Gastrocnemius medialis (tissue), 4 donors: ENCODE results near the gene CYS1. TPM values are rescaled to one million over a fixed set of nuclear protein-coding genes. Genes with fewer than 3 reads are reported as not detected.

Experiments used
- ATAC-seq, 2 donors: fragments of 150-250 bp; one replicate each; pipeline ENCODE4 v1.9.1; 2016
- DNase-seq, 2 donors: peaks; one replicate each; pipeline ENCODE4 v3.0.0-alpha.2; 2019
- H3K27ac ChIP-seq, 4 donors: fragments of 200-600 bp; sonication (generic); 1 replicate in 1 of 4; 2 replicates in 3 of 4; pipeline ENCODE4 v1.5.1; 2016 to 2018; ENCODE audit warnings: mild to moderate bottlenecking in 2 of 4, moderate library complexity in 1 of 4
- H3K27me3 ChIP-seq, 3 donors: fragments of 200-600 bp; sonication (generic) in 2 of 3; 1 replicate in 1 of 3; 2 replicates in 2 of 3; pipeline versions ENCODE4 v1.5.1 to v1.6.0; 2016 to 2019; ENCODE audit warnings: mild to moderate bottlenecking in 1 of 3, moderate library complexity in 1 of 3
- H3K36me3 ChIP-seq, 2 donors: fragments of 200-600 bp; sonication (generic) in 1 of 2; one replicate each; pipeline ENCODE4 v1.5.1; 2017 to 2018
- H3K4me1 ChIP-seq, 2 donors: fragments of 200-600 bp; sonication (generic) in 1 of 2; one replicate each; pipeline ENCODE4 v1.5.1; 2016 to 2017; ENCODE audit warnings: mild to moderate bottlenecking in 2 of 2
- H3K4me3 ChIP-seq, 4 donors: fragments of 200-600 bp; sonication (generic) in 3 of 4; 1 replicate in 1 of 4; 2 replicates in 3 of 4; pipeline ENCODE4 v1.5.1; 2016 to 2019; ENCODE audit warnings: mild to moderate bottlenecking in 2 of 4
- H3K9me3 ChIP-seq, 3 donors: fragments of 200-600 bp; sonication (generic) in 2 of 3; 1 replicate in 1 of 3; 2 replicates in 2 of 3; pipeline ENCODE4 v1.5.1; 2016 to 2019
- CTCF ChIP-seq, 5 experiments: fragments of 450-650 bp in 3 of 5; fragments of 200-600 bp in 2 of 5; sonication (generic) in 2 of 5; IDR thresholded peaks in 4 of 5; conservative IDR thresholded peaks in 1 of 5; 1 replicate in 4 of 5; 2 replicates in 1 of 5; pipeline ENCODE4 v1.5.1; 2016 to 2019; ENCODE audit warnings: antibody characterized with exemption in 5 of 5, mild to moderate bottlenecking in 3 of 5, moderate library complexity in 3 of 5
- POLR2A ChIP-seq, 2 donors: fragments of 450-650 bp; IDR thresholded peaks; one replicate each; pipeline ENCODE4 v1.6.1; 2017; ENCODE audit warnings: antibody characterized with exemption in 2 of 2, mild to moderate bottlenecking in 2 of 2, moderate library complexity in 2 of 2
- in situ Hi-C, 4 donors: fragments of 200-750 bp; cut with MboI; loops; one replicate each; pipeline versions ENCODE4 v1.15.0 to v1.8.0; 2017; ENCODE audit warnings: low sequenced_read_pairs in 4 of 4
- intact Hi-C: fragments of 100-400 bp; cut with DNase I; formaldehyde crosslinking; loops from one replicate; pipeline ENCODE4 v1.15.1; 2023; ENCODE audit warnings: low total_unique reads
- total RNA-seq, 4 donors: library from RNA; depleted of rRNA; stranded (reverse); fragments of >200 nt; gene quantifications; one replicate each; pipeline versions ENCODE4 v1.1.0 to v1.2.3, GENCODE V29; 2016

Gene CYS1
- total RNA-seq, 4 donors from 2014 or later, result 0.10 to 0.42 (median 0.18) TPM; not detected in 1

GRCh38 chr2:10067881-10068280 lies 12.3 kb downstream of the CYS1 start:
- Histone ChIP-seq H3K4me1 (peaks cover 0 to 5% of the 10 kb centered on the region in 2 donors), H3K9me3 (no peaks in the 10 kb centered on the region), H3K4me3 (no peak overlapping the region), H3K36me3 (no peaks in the 10 kb centered on the region), H3K27ac (no peak overlapping the region), H3K27me3 (no peaks in the 10 kb centered on the region)
- TF ChIP-seq POLR2A (IDR thresholded peaks at IDR 0.05) (no peak), CTCF (IDR thresholded peaks at IDR 0.05 in 4 of 5, conservative IDR thresholded peaks at IDR 0.05 in 1 of 5) (no peak)
- DNase-seq, result no peak
- ATAC-seq, result no peak
- in situ Hi-C loops (loop anchor here in 1 of 4 donors (25.0 kb wide), 1 partner anchor 231 kb away; the partner anchor contains the start of gene TAF1B), intact Hi-C loops (no loop called here)

- no peak for DNase-seq
- H3K9me3 ChIP-seq, result no peaks in the 10 kb centered on the region
- intact Hi-C loops (no loop called here), in situ Hi-C loops (loop anchor here in 1 of 4 donors (25.0 kb wide), 1 partner anchor 230 kb away; the partner anchor contains the start of gene TAF1B)
- TF ChIP-seq POLR2A (IDR thresholded peaks at IDR 0.05), result no peak
- H3K27ac ChIP-seq, result no peak overlapping the region
- ATAC-seq, result no peak
- H3K27me3 ChIP-seq, result no peaks in the 10 kb centered on the region
- no peak overlapping the region for H3K4me3 ChIP-seq
- no peaks in the 10 kb centered on the region for H3K4me1 ChIP-seq
- no peaks in the 10 kb centered on the region for H3K36me3 ChIP-seq
Observed at GRCh38 chr2:10067330-10067729, 12.9 kb downstream of the CYS1 start.

GRCh38 chr2:10065773-10066055 lies 14.5 kb downstream of the CYS1 start:
- in situ Hi-C loops (loop anchor here in 1 of 4 donors (25.0 kb wide), 1 partner anchor 228 kb away; the partner anchor contains the start of gene TAF1B), intact Hi-C loops (no loop called here)
- Histone ChIP-seq H3K27me3 (no peaks in the 10 kb centered on the region), H3K36me3 (no peaks in the 10 kb centered on the region), H3K4me3 (no peak overlapping the region), H3K9me3 (no peaks in the 10 kb centered on the region), H3K27ac (no peak overlapping the region), H3K4me1 (peaks cover 0 to under 1% of the 10 kb centered on the region in 2 donors)
- ATAC-seq (no peak), DNase-seq (no peak)
- TF ChIP-seq POLR2A (IDR thresholded peaks at IDR 0.05) (no peak), CTCF (IDR thresholded peaks at IDR 0.05 in 4 of 5, conservative IDR thresholded peaks at IDR 0.05 in 1 of 5) (no peak)

GRCh38 chr2:10064932-10065772 lies 15.1 kb downstream of the CYS1 start:
- in situ Hi-C loops, result loop anchor here in 1 of 4 donors (25.0 kb wide), 1 partner anchor 228 kb away; the partner anchor contains the start of gene TAF1B
- TF ChIP-seq CTCF (IDR thresholded peaks at IDR 0.05 in 4 of 5, conservative IDR thresholded peaks at IDR 0.05 in 1 of 5) (no peak), POLR2A (IDR thresholded peaks at IDR 0.05) (no peak)
- DNase-seq, result no peak

GRCh38 chr2:10063566-10063965 lies 16.6 kb downstream of the CYS1 start:
- TF ChIP-seq CTCF (IDR thresholded peaks at IDR 0.05 in 4 of 5, conservative IDR thresholded peaks at IDR 0.05 in 1 of 5), result no peak
- no peak for TF ChIP-seq POLR2A (IDR thresholded peaks at IDR 0.05)
- intact Hi-C loops (no loop called here), in situ Hi-C loops (loop anchor here in 1 of 4 donors (25.0 kb wide), 1 partner anchor 226 kb away; the partner anchor contains the start of gene TAF1B)
- H3K4me3 ChIP-seq, result no peak overlapping the region
- no peaks in the 10 kb centered on the region for H3K27me3 ChIP-seq
- H3K27ac ChIP-seq, result no peak overlapping the region
- no peaks in the 10 kb centered on the region for H3K36me3 ChIP-seq
- peaks cover 0 to 12% of the 10 kb centered on the region in 2 donors for H3K4me1 ChIP-seq
- H3K9me3 ChIP-seq, result no peaks in the 10 kb centered on the region
- DNase-seq (no peak), ATAC-seq (no peak)

More at GRCh38 chr2:10064932-10065772, 15.1 kb downstream of the CYS1 start:
- peaks cover 0 to 7% of the 10 kb centered on the region in 2 donors for H3K4me1 ChIP-seq
- H3K36me3 ChIP-seq, result no peaks in the 10 kb centered on the region
- no peak overlapping the region for H3K4me3 ChIP-seq
- no peaks in the 10 kb centered on the region for H3K9me3 ChIP-seq
- intact Hi-C loops, result no loop called here
- ATAC-seq, result no peak
- no peak overlapping the region for H3K27ac ChIP-seq
- no peaks in the 10 kb centered on the region for H3K27me3 ChIP-seq
